Left cardiac atrium (tissue), 4 donors: ENCODE measurements around the gene RPL36. TPM values are rescaled to one million over a fixed set of nuclear protein-coding genes. Genes with fewer than 3 reads are reported as not detected.
A peak's percentile ranks its signal among the peaks of the same experiment; 100 is the strongest.
"Not testable (repeated sequence)": the region's sequence is repeated elsewhere in the genome, so short reads cannot be mapped to it uniquely, and the experiment has no call there.

ENCODE experiments used
- ATAC-seq, 2 donors: fragments of 200-7000 bp; cut with Tn5 transposase; one replicate each; pipeline ENCODE4 v1.9.1; 2020; ENCODE audit warnings: mild to moderate bottlenecking in 2 of 2, moderate library complexity in 2 of 2
- DNase-seq: peaks from one replicate; pipeline ENCODE4 v3.0.0-alpha.2; 2020
- intact Hi-C, 2 donors: fragments of 100-400 bp; cut with DNase I; formaldehyde crosslinking; loops; one replicate each; pipeline versions ENCODE4 v1.14.1 to v1.15.1; 2022 to 2023
- total RNA-seq, 2 donors: library from RNA; stranded (reverse); fragmentation: NEBNext Ultra II Directional; extraction: Animal tissue kit (Norgen Biotek cat#: 25700); gene quantifications; one replicate each; pipeline ENCODE4 v1.2.1, GENCODE V29; 2021
- donor health status: DM: no; HTN: yes; CAD: no.
- donor health status: DM: no; HTN: yes; CAD: no; lungs with severe emphysema.
- donor health status: DM: yes; HTN: yes; CAD: no.
- donor health status: Dilated cardiomyopathy.

The RPL36 gene
- total RNA-seq, 2 donors from 2014 or later = 500 to 504 TPM

DNA sequence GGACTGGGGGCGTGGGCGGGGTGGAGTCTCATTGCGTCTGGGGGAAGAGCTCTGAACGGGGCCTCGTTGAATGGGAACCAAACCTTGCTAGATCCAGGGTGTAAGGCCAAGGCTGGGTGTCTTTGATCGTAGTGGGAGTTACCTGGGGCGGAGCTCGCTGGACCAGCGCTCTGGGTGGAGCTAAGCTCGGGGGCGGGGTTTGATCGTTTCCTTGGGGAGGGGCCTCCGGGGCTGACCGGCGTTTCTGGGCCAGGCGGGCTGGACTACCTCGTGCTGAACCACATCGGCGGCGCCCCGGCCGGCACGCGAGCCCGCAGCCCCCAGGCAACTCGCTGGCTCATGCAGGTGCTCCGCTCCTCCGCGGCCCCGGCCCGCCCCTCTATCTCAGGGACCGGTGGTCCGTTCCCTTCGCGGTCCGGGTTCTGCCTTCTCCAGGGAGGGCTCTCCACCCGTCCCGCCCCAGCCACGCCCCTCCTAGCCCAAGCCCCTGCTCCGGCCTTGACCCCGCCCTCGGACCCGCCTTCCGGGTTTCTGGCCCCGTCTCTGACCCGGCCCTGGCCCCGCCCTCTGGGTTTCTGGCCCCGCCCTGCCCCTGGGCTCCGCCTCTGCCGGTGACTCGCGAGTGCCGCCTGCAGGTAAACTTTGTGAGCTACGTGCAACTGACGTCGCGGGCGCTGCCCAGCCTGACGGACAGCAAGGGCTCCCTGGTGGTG, 3.3 kb upstream of the RPL36 start:
- intact Hi-C loops = no loop called here
- DNase-seq (peak; percentile 100), ATAC-seq (peak; percentile 87 to 88)

DNA sequence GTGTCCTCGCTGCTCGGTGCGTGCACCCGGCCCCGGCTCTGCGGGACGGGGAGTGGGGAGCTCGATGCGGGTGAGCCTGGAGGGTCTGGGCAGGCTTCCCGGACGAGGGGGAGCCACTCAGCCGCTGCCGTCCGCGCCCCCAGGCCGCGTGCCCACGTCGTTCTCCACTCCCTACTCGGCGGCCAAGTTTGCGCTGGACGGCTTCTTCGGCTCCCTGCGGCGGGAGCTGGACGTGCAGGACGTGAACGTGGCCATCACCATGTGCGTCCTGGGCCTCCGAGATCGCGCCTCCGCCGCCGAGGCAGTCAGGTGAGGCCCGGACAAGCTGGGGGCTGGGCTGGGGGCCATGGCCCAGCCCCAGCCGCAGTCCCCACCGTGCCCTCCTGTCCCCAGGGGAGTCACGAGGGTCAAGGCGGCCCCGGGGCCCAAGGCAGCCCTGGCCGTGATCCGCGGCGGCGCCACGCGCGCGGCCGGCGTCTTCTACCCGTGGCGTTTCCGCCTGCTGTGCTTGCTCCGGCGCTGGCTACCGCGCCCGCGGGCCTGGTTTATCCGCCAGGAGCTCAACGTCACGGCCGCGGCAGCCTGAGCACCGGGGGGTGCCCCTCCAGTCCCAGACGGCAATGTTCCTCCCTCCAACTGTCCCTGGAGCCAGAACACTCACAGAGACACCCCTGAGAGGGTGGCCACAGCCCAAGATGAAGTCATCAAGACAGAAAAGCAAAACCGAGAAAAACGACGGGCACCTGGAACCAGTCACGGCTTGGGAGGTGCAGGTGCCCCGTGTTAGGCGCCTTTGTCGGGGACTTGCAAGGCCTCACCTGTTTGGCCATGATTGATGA, 2.5 kb upstream of the RPL36 start:
- DNase-seq (no peak), ATAC-seq (no peak)
- intact Hi-C loops = no loop called here

DNA sequence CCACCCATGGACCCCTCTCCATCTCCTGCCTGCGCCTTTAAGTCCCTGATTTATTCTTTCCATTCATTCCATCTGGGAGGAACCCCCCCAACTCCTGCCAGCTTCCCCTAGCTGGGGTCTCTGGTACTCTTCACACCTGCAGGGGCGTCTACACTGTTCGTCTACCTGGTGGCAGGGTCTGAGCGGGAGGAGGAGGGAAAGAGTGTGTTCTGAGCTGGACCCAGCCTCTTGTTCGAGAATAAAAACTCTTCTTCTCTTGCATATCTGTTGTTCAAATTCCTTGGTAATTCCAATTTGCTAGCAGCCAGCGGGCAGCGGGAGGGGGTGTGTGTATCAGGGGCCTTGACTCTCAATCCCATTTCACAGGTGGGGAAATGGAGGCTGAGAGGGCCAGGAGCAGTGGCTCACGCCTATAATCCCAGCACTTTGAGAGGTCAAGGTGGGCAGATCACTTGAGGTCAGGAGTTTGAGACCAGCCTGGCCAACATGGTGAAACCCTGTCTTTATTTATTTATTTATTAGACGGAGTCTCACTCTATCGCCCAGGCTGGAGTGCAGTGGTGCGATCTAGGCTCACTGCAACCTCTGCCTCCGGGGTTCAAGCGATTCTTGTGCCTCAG, 1.7 kb upstream of the RPL36 start:
- intact Hi-C loops, DNase-seq, ATAC-seq: not testable (repeated sequence)

DNA sequence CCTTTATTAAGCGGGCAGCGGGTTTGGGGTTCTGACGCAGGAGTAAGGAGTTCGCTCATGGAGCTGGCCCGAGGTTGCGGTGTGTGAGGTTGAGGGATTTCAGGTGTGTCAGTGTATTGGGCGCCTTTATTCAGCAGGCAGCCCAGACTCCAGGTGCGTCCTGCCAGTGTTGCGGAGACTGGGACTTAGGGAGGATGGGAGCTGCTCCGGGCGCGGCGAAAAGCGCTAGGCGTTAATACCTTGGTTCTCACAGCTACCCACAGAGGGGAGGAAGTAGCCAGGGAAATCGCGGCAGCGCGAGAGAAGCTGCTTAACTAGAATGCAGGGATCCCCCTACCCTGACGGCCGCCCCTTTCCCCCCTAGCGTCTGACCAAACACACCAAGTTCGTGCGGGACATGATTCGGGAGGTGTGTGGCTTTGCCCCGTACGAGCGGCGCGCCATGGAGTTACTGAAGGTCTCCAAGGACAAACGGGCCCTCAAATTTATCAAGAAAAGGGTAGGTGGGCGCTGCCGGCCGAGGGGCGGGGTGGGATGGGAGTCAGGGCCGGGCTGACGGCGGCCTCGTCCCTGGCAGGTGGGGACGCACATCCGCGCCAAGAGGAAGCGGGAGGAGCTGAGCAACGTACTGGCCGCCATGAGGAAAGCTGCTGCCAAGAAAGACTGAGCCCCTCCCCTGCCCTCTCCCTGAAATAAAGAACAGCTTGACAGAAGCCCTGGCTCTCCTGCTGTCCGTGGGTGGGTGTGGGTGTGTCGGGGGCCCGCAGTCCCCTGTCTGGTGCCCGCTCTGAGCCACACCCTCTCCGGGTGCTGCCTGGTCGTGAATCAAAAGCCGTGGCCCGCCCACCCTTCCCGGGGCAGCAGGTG, 1.1 kb downstream of the RPL36 start:
- DNase-seq = peak; percentile 84
- intact Hi-C loops = no loop called here
- ATAC-seq = peak; percentile 17 to 18

DNA sequence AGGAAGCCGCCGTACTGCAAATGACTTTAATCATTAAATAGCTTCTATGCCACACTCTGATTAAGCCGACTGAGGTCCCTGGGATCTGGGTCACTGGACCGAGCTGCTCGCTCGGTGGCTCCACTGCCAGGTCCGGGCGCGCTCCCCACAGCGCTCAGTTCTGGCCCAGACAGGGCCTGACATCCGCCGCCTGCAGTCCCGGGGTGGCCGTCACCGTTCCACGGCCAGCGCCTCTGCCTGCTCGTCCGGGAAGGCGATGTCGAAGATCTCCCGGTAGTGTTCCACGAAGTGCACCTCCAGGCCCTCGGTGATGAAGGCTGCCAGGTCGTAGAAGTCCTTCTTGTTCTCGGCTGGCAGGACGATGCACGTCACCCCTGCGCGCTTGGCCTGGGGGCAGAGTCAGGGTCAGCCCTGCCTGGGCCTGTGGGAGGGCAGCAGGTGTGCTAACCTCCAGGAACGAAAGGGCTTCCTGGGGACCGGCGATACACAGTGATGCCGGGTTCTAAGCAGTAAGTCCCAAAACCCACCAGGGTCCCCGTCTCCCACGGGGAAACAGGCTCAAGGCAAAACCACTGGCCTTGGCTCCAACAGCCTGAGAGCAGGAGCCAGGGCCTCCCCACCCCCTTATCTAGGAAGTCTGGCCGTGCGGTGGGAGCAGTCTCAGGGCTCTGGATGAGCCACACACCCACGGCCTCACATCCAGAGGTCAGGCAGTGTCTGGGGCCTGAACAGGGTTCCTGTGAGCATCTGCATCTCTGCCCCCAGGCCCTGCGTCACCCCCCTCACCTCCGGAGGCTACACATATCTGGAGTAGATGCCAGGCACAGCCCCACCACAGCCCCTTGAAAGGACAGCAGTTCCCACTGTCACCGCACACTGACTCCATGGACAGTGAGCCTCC, 2.0 kb downstream of the RPL36 start:
- no peak for DNase-seq
- ATAC-seq = no peak
- intact Hi-C loops = no loop called here

DNA sequence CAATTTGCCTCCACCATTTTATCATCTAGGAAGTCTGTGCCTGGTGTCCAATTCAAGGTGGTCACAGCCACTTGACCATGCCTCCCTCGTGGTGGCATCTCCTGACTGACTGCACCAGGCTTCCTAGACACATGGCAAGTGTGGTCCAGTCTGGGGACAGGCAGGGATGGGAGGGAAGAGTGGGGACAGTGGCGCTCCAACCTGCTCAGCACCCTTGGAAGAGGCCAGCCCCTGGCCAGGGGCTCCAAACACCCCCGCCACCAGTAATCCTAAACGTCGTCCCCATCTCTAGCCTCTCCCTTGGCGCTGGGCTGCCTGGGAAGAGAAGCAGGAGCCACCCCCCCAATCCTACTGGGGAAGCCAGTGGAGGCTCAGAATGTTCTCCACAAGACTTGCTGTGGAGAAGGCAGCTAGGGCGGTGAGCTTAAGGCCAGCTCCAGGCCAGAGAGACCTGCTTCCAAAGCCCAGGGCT, 2.7 kb downstream of the RPL36 start:
- ATAC-seq = no peak
- intact Hi-C loops = no loop called here
- DNase-seq = no peak

DNA sequence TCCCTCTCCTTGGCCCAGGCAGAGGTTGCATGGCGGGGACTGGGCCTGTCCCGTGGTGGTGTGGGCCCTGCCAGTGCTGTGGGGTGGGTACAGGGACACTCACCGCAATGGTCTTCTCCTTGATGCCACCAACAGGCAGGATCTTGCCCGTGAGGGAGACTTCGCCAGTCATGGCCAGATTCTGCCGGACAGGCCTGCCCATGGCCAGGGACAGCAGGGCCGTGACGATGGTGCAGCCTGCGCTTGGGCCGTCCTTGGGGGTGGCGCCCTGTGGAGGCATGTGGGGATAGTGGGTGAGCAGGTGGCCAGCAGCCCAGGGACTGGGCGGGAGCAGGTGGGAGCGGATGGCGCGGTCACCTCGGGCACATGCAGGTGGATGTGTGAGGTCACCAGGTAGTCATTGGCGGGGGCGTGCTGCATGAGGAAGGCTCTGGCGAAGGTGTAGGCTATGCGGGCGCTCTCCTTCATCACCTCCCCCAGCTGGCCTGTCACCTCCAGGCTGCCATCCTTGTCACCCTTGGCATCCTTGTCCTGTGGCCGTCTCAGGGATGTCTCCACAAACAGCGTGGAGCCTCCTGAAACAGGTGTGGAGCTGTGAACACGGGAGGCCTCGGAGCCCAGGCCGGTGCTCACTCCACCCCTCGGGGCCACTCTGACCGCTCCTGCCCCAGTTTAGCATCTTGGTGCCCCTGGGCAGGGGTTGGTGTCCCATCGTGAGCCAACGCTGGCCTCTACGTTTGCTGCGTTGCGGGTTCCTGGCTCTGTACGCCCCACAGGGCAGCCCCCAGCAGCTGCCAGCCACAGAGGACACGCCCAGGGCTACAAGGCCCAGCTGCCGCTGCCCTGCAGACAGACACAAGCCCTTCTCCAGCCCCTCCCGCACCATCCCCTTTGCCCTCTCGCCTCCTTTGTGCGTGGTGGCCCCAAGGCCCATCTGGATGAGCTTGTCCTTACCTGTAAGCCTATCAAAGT, 3.4 kb downstream of the RPL36 start:
- DNase-seq (no peak), ATAC-seq (no peak)
- intact Hi-C loops = no loop called here

DNA sequence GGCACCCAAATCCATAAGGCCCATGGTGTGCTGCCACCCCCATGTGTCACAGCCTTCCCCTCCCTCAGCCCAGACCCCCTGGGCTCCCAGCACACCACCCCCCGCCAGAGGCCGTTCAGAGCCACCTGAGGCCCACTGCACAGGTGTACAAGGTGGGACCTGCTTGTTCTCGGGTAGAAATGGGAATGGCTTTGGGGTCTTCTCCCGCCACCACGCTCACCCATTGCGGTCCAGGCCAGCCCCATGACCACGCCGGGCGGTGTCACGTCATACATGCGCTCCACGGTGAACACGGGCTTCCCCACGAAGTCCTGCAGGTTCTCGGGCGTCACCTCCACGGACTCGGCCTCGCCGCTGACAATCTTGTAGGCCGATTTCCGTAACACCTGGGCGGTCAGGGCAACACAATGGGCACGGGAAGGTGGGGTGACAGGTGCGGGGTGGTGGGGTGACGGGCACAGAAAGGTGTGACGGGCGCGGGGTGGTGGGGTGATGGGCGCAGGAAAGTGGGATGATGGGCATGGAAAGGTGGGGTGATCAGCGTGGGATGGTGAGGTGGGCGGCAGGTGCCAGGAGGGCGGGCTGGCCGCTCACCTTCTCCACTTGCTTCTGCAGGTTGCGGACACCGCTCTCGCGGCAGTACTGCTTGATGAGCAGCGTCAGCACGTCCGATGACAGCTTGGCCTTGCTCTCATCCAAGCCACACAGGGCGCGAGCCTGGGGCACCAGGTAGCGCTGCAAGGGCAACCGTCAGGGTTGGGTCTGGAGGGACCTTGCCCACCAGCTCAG, 4.3 kb downstream of the RPL36 start:
- ATAC-seq (no peak), DNase-seq (peak; percentile 32)
- intact Hi-C loops = no loop called here

DNA sequence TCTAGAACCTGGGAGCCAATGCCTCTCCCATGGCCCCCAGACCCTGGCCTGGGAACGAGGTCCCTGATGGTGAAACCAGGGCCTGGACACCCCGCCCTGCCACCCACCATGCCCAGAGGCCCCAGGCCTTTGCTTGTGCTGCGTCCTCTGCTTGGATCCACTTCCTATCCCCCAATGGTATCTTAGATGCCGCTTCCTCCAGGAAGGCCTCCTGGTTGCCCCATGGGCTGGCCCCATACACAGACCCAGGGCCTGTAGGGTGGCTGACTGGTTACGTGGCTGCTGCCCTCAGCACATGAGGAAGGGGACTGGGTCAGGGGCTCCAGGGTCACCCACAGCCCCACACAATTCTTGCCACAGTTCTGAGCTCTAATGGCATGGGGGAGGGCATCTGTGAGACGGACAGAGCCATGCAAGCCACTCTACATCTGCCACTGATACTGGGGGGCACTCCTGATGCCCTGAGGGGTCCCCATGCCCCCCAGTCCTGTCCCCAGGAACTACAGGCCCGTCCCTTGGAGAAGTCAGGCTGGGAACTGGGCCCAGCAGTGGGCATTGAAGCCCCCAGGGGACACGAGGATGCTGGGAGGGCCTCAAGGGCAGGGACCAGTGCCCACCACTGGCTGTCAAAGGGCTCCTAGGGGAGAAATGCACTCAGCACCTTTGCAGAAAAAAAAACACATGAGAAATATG, 5.0 kb downstream of the RPL36 start:
- intact Hi-C loops = no loop called here
- ATAC-seq = no peak
- DNase-seq = no peak

DNA sequence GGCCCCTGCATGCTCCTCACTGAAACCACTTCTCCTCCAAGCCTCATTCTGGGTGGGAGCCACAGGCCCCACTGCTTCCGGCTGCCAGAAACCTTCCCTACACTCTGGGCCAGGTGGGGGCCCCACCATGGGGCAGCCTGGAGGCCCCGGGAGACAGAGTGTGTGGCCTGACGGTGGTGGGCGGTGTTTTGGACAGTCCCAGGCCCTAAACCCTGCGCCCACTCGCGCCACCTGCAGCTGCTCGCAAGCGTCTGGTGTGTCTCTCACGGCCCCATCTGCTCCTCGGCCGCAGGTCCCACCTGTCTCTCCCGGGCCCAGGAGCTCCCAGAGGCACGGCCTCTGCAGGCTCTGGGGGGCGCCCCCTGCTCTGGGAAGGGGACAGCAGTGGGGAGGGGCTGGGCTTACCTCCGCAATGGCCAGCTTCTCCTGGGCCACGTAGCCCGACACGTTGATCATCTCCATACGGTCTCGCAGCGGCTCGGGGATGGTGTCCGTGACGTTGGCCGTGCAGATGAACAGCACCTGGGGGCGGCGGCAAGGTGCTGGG, 5.6 kb downstream of the RPL36 start:
- DNase-seq (no peak), ATAC-seq (no peak)
- intact Hi-C loops = no loop called here

DNA sequence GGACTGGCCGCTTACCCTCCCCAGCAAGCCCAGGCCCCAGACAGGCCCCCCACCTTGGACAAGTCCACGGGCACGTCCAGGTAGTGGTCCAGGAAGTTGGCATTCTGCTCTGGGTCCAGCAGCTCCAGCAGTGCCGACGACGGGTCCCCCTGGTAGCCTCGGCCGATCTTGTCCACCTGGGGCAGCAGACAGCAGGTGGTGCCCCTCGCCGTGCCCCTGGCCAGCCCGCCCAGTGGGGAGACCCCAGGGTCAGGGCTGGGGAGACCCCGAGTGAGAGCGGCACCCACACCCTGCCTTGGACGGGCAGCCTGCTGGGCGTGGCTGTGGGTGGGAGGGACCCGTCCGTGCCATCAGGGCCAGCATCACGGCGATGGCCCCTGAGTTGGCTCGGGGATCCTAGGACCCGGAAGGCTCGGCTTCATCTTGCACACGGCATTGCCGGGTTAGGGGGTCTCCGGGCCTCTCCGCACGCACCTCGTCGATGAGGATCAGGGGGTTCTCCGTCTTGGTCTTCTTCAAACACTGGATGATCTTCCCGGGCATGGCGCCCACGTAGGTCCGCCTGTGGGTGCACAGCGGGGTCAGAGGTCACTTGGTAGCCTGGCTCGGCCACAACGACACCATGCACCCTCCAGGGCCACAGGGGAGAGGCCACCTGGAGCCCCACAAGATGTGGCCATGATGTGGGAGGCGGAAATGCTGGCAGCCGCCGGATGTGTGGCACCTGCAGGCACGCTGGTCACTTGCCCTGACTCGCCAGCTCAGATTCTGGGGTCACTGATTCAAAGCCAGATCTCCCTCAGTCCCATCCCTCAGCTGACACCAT, 6.3 kb downstream of the RPL36 start:
- ATAC-seq = no peak
- DNase-seq = peak; percentile 28
- intact Hi-C loops = no loop called here

DNA sequence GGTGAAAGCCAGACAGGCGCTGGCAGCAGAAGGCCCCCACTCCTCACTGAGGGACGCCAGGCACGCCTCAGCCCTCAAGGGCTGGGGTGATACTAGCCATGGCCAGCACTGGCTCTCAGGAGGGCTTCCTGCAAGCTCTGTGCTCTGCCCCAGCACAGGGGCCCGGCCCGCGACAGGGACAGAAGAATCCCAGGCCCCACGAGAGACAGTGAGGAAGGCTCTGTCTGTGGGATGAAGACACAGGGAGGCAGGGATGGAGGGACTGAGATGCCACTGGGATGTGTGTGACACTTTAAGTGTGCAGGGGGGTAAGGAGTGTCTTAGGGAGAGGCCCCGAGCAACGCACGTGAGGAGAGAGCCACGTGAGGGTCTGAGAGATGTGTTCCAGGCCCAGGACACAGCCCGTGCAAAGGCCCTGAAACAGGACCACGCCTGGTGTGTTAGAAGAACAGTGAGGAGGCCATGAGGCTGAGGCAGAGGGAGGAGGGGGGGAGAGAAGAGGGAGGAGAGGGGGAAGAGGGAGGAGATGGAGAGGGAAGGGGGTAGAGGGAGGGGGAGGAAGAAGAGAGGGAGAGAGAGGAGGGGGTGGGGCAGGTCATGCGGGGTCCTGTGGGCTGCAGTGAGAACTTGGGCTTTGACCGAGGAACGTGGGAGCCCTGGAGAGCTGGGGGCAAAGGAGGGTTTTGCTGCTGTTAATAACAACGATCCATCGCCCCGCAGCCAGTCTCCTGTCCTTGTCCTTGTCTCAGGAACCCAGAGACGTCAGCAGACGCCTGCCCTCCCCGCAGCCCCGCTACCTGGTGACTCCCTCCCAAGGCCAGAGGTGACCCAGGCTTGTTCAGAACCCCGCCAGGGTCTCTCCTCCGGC, 7.2 kb downstream of the RPL36 start:
- no peak for ATAC-seq
- intact Hi-C loops = no loop called here
- peak; percentile 24 for DNase-seq

DNA sequence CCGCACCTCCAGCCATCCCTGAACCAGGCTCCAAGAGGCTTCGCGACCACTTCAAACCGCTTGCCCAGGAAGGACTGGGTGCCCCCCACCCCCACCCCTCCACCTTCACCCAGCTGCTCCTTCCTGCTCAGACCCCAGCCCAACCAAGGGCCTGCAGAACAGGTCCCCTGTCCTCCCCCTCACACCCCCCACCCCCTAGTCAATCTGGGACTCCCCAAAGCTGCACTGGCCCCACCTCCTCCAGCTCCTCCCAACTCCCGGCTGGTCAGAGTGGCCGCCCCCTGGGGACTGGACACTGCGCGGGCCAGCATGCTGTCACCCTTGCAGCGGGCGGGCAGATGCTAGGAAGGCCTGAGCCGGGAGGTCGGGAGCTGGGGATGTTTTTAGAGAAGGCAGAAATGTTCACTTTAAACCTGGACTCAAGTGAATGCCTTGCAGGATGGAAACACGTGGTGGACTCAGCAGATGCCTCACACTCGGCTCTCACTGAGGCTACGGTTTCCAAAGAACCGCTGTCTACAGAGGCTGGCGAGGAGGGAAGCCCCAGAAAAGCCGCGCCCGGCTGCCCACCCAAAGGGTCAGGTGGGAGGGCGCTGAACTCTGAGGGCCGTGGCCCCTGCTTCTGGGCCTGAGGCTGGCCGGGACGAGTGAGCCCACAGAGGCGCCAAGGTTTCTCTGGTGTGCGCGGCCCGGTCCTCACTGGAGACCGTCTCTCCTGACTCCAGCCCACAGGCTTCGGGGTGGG, 8.0 kb downstream of the RPL36 start:
- intact Hi-C loops = no loop called here
- ATAC-seq (no peak), DNase-seq (peak; percentile 31)
